Measurements from ENCODE around the gene CUBN. TPM values are rescaled to one million over a fixed set of nuclear protein-coding genes. Genes with fewer than 3 reads are reported as not detected.

Gene CUBN
- polyA plus RNA-seq, 1 experiment: 0.76 TPM

DNA sequence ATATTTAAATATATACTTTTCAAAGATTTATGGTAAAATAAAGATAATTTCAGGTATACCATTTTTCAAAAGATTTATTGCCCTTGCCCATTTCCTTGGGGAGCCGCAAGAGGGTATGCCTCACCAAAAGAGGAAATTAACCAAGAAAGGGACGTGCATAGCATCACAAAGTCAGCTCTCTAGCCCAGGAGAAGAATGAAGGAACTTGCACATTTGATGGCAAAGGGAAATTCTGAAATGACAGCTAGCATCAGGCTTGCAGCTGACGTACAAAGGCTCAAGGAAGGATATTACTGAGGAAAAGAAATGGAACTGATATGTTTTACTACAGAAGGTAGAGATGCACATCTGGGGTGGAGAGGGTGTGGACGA lies 218.8 kb downstream of the CUBN start:
- no peak for DNase-seq (ENCODE audit: low read depth, low spot score)
- CTCF ChIA-PET: no interaction called here
- Histone ChIP-seq H3K27ac (ENCODE audit: low read depth, low read length) (no peak overlapping the region), H3K27me3 (ENCODE audit: control insufficient read depth, insufficient read depth, low read length) (no peaks in the 10 kb centered on the region), H3K9me3 (ENCODE audit: control insufficient read depth, insufficient read depth, low read length) (no peaks in the 10 kb centered on the region), H3K4me3 (ENCODE audit: low read depth, low read length) (no peak overlapping the region)
- TF ChIP-seq CTCF (IDR thresholded peaks at IDR 0.05; ENCODE audit: low read depth, low read length): no peak
- POLR2A ChIA-PET: no interaction called here

GRCh38 chr10:16909961-16910792 lies 219.4 kb downstream of the CUBN start:
- DNase-seq (ENCODE audit: low read depth, low spot score): no peak
- ChIA-PET CTCF (no interaction called here), POLR2A (no interaction called here)
- Histone ChIP-seq H3K4me3 (ENCODE audit: low read depth, low read length) (no peak overlapping the region), H3K27me3 (ENCODE audit: control insufficient read depth, insufficient read depth, low read length) (no peaks in the 10 kb centered on the region), H3K9me3 (ENCODE audit: control insufficient read depth, insufficient read depth, low read length) (no peaks in the 10 kb centered on the region; the same call in 1 of the 2 replicates), H3K27ac (ENCODE audit: low read depth, low read length) (no peak overlapping the region)
- TF ChIP-seq CTCF (IDR thresholded peaks at IDR 0.05; ENCODE audit: low read depth, low read length): no peak

DNA sequence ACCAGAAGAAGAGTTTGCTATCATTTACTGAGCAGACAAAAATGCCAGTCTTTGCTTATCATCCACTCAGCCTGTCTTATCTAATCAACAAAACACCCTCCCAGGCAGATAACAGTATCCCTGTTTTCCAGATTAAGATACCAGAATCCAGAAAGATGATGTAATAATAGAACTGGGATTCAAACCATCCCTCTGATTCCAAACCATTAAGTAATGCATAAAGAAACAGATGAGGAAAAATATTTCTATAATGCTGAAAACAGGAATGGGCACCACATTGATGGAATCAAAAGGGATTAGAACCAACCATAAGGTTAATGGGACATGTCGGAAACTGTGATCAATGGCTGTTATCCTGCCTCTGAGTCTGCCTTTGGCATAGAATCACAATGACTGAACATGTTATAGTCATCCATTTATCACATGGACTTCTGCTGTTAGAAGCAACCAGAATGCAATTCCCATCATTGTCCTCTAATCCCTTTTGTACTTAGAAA lies 220.3 kb downstream of the CUBN start:
- H3K27ac ChIP-seq (ENCODE audit: low read depth, low read length): no peak overlapping the region
- H3K4me3 ChIP-seq (ENCODE audit: low read depth, low read length): no peak overlapping the region
- TF ChIP-seq CTCF (IDR thresholded peaks at IDR 0.05; ENCODE audit: low read depth, low read length): no peak
- H3K9me3 ChIP-seq (ENCODE audit: control insufficient read depth, insufficient read depth, low read length): no peaks in the 10 kb centered on the region; the same call in 1 of the 2 replicates
- ChIA-PET POLR2A (no interaction called here), CTCF (interaction anchor here (1.2 kb wide), 1 partner anchor 323 kb away, joined by 3 read pairs; no protein-coding TSS in a partner anchor)
- H3K27me3 ChIP-seq (ENCODE audit: control insufficient read depth, insufficient read depth, low read length): no peaks in the 10 kb centered on the region
- DNase-seq (ENCODE audit: low read depth, low spot score): no peak

- ChIA-PET CTCF (interaction anchor here (0.6 kb wide), 1 partner anchor 66 kb away, joined by 3 read pairs; no protein-coding TSS in a partner anchor), POLR2A (no interaction called here)
- no peak for TF ChIP-seq CTCF (IDR thresholded peaks at IDR 0.05; ENCODE audit: low read depth, low read length)
- no peak for DNase-seq (ENCODE audit: low read depth, low spot score)
- H3K9me3 ChIP-seq (ENCODE audit: control insufficient read depth, insufficient read depth, low read length): peaks cover 1% of the 10 kb centered on the region; the same call in 1 of the 2 replicates
- H3K27ac ChIP-seq (ENCODE audit: low read depth, low read length): no peak overlapping the region
- H3K27me3 ChIP-seq (ENCODE audit: control insufficient read depth, insufficient read depth, low read length): no peaks in the 10 kb centered on the region
- H3K4me3 ChIP-seq (ENCODE audit: low read depth, low read length): no peak overlapping the region
These were observed 221.9 kb downstream of the CUBN start for GRCh38 chr10:16907687-16908086.

GRCh38 chr10:16905320-16905719 lies 224.3 kb downstream of the CUBN start:
- ChIA-PET POLR2A (no interaction called here), CTCF (no interaction called here)
- TF ChIP-seq CTCF (IDR thresholded peaks at IDR 0.05; ENCODE audit: low read depth, low read length): no peak
- Histone ChIP-seq H3K9me3 (ENCODE audit: control insufficient read depth, insufficient read depth, low read length) (peaks cover 2% of the 10 kb centered on the region; the same call in 1 of the 2 replicates), H3K27ac (ENCODE audit: low read depth, low read length) (no peak overlapping the region), H3K4me3 (ENCODE audit: low read depth, low read length) (no peak overlapping the region), H3K27me3 (ENCODE audit: control insufficient read depth, insufficient read depth, low read length) (no peaks in the 10 kb centered on the region)
- no peak for DNase-seq (ENCODE audit: low read depth, low spot score)
